GM19467 (cell line): ENCODE results near the gene KIRREL3.
A peak's percentile ranks its signal among the peaks of the same experiment; 100 is the strongest.

Experiments
- ATAC-seq: cut with Tn5 transposase; IDR thresholded peaks from one replicate; pipeline ENCODE4 v1.9.1; 2021; ENCODE audit warnings: mild to moderate bottlenecking, moderate library complexity; ENCODE audit not compliant: unreplicated experiment

Gene KIRREL3

GRCh38 chr11:126748100-126748791 is 252.3 kb downstream of the KIRREL3 start:
- ATAC-seq = no peak

GRCh38 chr11:126747315-126747714 is 253.3 kb downstream of the KIRREL3 start:
- no peak for ATAC-seq

DNA sequence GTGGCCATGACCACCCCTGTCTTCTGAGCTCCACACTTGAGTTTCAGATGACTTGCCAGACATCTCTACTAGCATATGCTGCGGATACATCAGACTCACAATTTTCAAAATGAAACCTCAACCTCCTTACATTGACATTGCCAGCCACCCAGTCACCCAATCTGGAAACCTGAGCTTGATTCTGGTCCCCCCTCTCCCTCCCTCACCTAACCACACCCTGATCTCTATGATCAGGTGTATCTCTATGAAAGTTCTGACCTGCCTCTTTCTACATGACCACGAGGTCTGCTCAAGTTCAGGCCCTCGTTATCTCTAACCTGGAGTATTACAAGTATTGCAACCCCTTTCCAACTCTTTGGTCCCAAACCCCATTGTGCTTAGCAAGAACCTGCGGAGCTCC is 254.1 kb downstream of the KIRREL3 start:
- ATAC-seq = no peak

DNA sequence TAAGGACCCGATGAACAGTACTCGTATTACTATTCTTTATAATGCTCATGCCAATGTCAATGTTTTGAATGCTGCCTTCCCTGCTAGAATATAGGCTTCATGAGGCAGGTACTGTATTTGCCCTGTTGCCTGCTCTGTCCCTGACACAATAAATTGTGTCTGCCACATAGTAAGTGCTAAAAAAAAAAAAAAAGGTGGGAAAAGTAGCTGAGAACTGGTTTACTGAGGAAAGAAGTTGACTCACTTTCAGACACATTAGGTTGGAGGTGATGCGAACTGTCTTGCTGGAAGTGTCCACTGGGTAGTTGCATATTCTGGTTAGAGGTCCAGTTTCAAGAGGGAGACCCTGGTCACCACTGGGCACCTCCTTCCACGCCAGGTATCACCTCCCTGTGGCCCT is 255.9 kb downstream of the KIRREL3 start:
- ATAC-seq = no peak

DNA sequence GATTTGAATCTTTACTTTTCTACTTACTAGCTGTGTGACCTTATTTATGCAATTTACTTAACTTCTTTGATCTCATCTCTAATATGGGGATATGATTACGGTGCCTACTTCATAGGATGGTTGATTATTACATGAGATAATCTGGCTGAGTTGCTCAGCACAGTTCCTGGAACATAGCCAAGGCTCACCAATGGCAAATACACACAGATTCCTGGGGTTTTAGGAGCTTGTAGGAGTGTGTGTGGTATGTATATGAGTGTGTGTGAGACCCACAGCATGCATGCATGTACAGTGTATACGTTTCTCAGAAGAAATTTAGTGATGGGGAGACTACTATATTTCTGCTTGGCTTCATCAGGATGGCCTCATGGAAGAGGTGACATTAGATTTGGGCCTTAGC is 256.9 kb downstream of the KIRREL3 start:
- no peak for ATAC-seq

DNA sequence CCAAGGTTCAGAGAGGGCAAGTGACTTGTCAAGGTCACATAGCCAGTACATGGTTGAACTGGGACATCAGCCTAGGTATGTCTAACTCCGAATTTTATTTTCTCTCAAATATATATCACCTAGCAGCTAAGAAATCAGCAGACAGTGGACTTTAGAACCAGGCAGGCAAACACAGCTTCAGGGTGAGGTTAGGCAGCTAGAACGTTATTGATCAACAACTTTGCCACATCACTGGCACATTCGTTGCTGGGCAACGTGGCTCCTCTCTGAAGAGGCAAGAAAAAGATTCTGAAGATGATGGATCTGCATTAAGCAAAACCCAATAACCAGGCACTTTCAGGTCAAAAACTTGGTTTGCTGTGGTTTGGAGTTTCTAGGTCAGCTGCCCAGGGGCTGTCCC is 258.0 kb downstream of the KIRREL3 start:
- ATAC-seq = no peak

GRCh38 chr11:126740846-126741245 is 259.7 kb downstream of the KIRREL3 start:
- no peak for ATAC-seq

- no peak for ATAC-seq
Observed at GRCh38 chr11:126739499-126740145, 260.9 kb downstream of the KIRREL3 start.

GRCh38 chr11:126738295-126739031 is 262.1 kb downstream of the KIRREL3 start:
- ATAC-seq = no peak

- ATAC-seq = no peak
Observed at GRCh38 chr11:126736682-126737572, 263.6 kb downstream of the KIRREL3 start.

GRCh38 chr11:126734752-126735151 is 265.8 kb downstream of the KIRREL3 start:
- no peak for ATAC-seq

GRCh38 chr11:126733685-126734084 is 266.9 kb downstream of the KIRREL3 start:
- ATAC-seq = no peak

DNA sequence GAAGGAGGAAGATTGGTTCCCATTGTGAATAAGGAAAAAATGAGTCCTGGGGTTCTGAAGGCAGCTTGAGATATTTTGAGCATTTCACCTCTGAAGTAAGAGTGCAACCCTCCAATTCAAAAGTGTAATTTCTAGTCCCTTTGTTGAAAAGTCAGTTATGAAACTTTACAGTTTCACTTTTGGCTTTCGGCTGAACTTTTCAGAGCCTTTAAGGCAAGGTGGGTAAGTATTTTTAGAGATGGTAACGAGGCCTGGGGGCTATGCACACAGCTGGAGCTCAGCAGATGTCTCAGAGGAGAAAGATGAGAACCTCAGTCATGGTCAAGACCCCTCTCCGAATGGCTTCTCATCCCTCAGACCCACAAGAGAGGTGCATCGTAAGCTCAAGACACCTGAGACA is 267.6 kb downstream of the KIRREL3 start:
- peak; percentile 55 for ATAC-seq

- no peak for ATAC-seq
Observed at GRCh38 chr11:126731576-126732142, 268.9 kb downstream of the KIRREL3 start.

- no peak for ATAC-seq
Observed at GRCh38 chr11:126727381-126727780, 273.2 kb downstream of the KIRREL3 start.

DNA sequence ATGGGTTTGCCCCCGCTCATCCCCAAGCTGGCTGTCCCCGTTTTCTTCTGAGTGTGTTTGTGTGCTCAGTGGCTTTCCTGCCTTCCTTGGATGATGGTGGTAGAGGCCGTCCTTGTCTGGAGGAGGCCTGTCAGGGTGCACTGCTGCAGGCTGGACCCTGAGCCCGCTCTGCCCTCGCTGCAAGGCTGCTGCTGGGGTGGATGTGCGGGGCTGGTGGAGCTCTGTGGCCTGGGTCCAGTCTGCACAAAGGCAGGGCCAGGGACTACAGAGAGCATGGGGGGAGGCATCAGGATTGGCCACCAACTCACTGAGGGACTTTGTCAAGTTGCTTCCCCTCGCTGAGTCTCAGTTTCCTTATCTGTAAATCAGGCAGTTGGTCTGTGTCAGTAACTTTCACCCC is 275.0 kb downstream of the KIRREL3 start:
- no peak for ATAC-seq

- no peak for ATAC-seq
Observed at GRCh38 chr11:126725043-126725442, 275.5 kb downstream of the KIRREL3 start.

- ATAC-seq = no peak
Observed at GRCh38 chr11:126723665-126724045, 276.9 kb downstream of the KIRREL3 start.

DNA sequence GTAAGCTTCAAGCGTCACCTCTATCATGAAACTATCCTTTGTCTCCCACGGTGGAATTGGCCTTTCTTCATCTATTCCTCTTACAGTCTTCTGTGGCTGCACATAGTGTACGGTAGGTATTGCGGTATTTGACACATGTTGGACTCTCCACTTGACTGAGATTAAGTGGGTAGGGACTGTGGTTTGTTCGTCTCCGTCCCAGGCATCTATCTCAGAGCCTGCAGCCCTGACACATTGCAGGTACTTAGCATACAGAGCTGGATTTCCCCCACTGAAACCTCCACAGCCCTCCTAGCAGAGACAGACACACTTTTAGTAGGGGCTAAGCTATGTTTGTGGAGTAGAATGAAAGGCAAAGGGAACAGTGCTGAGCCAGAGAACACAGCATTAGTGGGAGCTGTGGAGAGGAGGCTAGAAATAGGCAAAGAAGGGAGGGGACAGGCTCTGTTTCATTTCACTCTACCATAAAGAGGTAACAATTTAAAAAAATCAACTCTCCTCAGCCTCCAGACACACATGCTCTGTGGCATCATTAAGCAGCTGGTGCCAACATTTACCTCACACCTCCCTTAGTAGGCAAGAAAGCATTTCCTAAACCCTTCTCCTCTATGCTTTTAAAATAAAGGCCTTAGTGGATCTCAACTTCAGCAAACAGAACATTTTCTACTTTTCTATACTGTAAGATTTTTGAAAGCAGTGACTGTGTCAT is 277.5 kb downstream of the KIRREL3 start:
- no peak for ATAC-seq
